DOHH2 (cell line): ENCODE measurements around the gene CORO1C.

Experiments
- EZH2phosphoT487 ChIP-seq: fragments of 200-600 bp; sonication (generic); IDR thresholded peaks from 2 replicates; pipeline ENCODE4 v1.6.1; 2017; ENCODE audit warnings: borderline replicate concordance, mild to moderate bottlenecking, antibody characterized with exemption, low read length, moderate library complexity, mixed read lengths
- TF ChIP-seq, protein P1 (sequence below): fragments of 200-600 bp; sonication (generic); IDR thresholded peaks from one replicate; pipeline ENCODE4 v1.5.1; 2014; ENCODE audit warnings: antibody characterized with exemption, mild to moderate bottlenecking, low read depth, low read length; ENCODE audit not compliant: poor library complexity, severe bottlenecking

DNA sequence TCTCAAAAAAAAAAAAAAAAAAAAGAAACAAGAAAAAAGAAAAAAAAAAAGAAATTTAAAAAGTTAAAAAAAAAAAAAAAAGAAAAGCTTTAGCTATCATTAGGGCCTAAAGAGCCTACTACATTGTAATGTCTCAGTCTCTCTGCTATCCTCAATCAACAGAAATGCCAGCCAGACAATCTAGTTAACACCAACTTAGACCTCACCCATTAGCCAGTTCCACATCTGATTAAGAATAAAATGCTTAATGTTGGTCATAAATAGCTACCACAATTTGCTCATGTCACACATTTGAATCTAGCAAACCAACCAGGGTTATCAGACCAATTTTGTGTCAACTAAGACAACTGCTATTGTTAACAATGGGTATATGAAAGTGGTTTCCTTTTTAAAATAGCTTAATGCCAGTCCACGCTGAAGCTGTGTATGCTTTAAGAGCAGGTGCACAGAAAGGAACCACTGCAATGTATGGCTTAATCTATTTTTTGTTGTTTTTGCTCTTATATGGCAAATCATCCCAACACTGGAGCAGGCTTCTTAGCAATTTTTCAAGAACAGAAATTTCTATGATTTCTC, 52.1 kb downstream of the CORO1C start:
- TF ChIP-seq, protein P1, sequence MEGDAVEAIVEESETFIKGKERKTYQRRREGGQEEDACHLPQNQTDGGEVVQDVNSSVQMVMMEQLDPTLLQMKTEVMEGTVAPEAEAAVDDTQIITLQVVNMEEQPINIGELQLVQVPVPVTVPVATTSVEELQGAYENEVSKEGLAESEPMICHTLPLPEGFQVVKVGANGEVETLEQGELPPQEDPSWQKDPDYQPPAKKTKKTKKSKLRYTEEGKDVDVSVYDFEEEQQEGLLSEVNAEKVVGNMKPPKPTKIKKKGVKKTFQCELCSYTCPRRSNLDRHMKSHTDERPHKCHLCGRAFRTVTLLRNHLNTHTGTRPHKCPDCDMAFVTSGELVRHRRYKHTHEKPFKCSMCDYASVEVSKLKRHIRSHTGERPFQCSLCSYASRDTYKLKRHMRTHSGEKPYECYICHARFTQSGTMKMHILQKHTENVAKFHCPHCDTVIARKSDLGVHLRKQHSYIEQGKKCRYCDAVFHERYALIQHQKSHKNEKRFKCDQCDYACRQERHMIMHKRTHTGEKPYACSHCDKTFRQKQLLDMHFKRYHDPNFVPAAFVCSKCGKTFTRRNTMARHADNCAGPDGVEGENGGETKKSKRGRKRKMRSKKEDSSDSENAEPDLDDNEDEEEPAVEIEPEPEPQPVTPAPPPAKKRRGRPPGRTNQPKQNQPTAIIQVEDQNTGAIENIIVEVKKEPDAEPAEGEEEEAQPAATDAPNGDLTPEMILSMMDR: no peak
- TF ChIP-seq EZH2phosphoT487: no peak
